IPS-18c (cell line): Measurements from ENCODE around the gene RPRD2.

ENCODE experiments used
- H3K4me3 ChIP-seq: 2 replicates; pipeline ENCODE4 v1.7.0; 2013; ENCODE audit warnings: low read depth, mild to moderate bottlenecking, low read length, moderate library complexity; ENCODE audit not compliant: insufficient read depth
- H3K9me3 ChIP-seq: one replicate; pipeline ENCODE4 v1.6.1; 2013; ENCODE audit warnings: mild to moderate bottlenecking, low read length, moderate library complexity; ENCODE audit not compliant: control insufficient read depth, insufficient read depth

RPRD2 gene

DNA sequence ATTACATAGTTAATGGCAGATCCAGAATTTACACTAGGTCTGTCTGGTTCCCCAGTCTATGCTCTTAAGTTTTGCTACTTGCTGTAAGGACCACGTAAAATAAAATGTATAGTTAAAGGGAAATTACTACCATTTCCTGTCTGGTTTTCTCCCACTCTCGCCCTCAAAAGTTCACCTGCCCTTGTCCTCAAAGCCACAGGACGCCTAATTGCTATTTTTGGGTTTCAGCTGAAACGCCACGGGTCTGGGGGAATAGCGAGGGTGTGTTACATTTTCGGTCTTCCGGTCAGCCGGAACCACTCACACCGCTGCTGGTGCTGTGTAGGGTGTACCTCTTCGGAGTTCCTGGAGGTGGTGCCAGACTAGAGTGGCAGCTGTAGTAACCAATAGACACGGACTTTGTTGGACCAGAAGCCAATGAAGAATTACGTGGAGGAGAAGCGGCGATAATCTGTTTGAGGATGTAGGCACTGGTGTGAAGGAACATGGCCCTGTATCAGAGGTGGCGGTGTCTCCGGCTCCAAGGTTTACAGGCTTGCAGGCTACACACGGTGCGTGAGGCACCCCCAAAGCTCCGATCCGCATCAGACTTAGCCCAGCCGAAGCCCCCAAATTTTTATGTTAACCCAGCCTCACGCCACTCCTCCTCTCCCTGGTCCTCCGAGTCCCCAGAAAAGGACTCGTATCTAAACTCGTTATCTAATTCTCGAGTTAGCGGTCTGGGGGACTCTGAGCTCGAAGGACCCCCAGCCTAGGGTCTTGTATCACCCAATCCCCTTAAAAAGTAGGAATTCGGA lies 123.2 kb downstream of the RPRD2 start, which contains the start of gene TARS2:
TSS of gene TARS2 (plus strand) at position 454 of the 797 bp plus-strand sequence. CDS start at position 486, 32 bp downstream.
- H3K4me3 ChIP-seq = peak within 1 kb of the TSS; percentile 72
- H3K9me3 ChIP-seq = no peaks in the 10 kb centered on the region

DNA sequence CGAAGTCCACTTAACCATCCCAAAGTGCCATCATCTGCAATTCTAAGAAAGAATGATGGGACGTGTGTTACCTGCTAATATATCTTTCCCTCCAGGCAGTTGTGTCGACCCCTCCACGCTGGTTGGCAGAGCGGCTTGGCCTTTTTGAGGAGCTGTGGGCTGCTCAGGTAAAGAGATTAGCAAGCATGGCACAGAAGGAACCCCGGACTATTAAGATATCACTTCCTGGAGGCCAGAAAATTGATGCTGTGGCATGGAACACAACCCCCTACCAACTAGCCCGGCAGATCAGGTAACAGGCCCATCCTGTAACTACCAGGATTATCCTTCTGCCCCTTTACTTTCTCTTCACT lies 123.8 kb downstream of the RPRD2 start:
- H3K9me3 ChIP-seq = no peaks in the 10 kb centered on the region
- peak overlapping the region; percentile 72 for H3K4me3 ChIP-seq

DNA sequence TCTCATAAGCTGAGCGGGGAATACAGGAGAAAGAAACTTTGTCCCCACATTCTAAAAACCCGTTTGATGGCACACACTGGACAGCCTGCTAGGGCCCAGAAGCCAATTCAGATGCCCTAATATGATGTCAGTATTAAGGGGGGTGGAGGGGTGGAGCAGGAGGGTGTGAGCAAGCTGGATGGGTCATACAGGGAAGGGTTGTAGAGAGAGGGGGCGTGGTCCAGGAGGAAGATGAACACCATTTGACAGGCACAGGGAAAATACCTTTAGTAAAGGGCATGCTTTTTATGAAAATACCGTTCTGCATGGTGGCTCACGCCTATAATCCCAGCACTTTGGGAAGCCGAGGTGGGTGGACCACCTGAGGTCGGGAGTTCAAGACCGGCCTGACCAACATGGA lies 129.2 kb downstream of the RPRD2 start:
- H3K4me3 ChIP-seq = no peak overlapping the region
- no peaks in the 10 kb centered on the region for H3K9me3 ChIP-seq

DNA sequence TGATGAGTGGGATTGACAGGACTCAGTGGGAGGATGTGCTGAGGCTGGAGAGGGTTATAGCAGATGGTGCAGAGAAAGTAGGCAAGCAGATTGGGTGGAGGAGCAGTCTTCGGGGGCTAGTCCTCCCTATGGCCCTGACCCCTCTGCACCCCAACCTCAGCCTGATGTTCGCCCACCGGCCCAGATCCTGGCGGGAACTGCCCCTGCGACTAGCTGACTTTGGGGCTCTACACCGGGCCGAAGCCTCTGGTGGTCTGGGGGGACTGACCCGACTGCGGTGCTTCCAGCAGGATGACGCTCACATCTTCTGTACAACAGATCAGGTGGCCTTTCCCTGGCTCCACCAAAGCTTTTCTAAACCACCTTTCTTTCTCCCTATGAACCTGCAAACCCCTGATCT lies 134.4 kb downstream of the RPRD2 start:
- Histone ChIP-seq H3K4me3 (no peak overlapping the region), H3K9me3 (no peaks in the 10 kb centered on the region)

DNA sequence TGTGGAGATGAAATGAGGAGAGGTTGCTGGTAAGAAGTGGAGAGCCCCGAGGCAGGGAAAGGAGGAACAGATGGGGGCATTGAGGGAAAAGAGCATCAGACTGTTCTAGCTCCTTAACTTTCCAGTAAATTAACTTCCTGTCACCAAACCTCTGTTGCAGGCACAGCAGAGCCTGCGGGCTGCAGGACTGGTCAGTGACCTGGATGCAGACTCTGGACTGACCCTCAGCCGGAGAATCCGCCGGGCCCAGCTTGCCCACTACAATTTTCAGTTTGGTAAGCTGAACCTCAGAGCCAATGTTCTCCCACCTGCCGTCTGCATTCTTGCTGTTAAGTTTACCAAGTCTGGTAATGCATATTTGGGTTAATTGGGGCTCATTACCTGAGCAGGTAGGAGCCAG lies 141.5 kb downstream of the RPRD2 start:
- no peak overlapping the region for H3K4me3 ChIP-seq

DNA sequence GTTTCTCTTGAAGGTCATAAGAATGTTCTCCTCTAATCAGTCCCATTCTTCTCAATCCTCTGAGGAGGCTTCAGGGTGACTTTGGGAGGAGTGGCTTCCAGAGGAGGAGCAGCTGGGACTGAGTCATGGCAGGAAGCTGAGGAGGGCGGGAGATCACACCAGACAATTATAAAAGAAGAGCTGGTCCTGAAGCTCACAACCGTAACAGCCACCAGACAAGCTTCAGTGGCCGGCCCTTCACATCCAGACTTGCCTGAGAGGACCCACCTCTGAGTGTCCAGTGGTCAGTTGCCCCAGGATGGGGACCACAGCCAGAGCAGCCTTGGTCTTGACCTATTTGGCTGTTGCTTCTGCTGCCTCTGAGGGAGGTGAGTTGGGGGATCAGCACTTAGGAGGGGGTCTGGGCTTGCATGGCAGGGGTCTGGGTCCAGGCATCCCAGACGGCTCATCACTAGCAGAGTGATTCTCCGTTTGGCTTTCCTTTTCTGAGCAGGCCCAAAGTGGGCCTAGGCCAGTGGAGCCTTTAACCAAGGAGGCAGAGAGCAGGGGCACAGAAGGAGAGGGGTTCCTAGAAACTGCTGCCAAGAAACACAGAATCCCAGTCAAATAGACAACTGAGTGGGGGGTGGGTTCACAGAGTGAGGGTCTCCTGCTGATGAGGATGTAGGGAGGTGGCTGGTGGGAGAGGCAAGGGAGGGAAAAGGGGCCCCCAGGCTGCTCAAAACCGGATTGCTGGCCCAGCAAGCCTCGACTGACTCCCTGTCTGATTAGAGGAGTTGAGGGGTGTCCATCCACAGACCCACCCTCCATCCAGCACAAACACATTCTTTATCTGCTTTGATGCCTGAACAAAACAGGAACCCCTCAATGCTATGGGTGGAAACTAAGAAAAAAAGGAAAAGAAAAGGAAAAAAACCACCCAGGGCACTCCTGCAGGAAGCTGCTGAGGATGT lies 144.2 kb downstream of the RPRD2 start, which contains the start of gene ECM1:
TSS of gene ECM1 (plus strand) at position 198 of the 953 bp plus-strand sequence. CDS start at position 299, 101 bp downstream.
- H3K9me3 ChIP-seq = no peaks in the 10 kb centered on the region
- no peak within 1 kb of the TSS for H3K4me3 ChIP-seq

More for the DNA sequence above, 141.5 kb downstream of the RPRD2 start:
- H3K9me3 ChIP-seq = no peaks in the 10 kb centered on the region

DNA sequence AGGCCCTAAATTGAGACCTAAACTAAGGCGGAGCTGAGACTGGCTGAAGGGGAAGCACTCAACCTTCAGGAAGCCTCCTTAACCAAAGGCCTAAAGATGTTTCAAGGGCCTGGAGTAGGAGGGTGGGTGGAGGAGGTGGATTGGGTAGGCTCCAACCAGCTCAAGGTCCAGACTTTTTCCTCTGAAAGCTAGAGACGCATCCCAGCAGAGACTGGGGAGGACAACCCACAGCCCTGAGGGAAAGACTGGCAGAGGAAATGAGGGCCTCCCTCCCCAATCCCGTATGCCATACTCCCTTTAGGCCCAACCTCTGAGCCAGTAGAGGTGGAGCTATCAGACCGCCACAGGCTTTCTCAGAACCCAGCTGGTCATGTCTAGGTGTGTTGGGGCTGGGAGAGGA lies 145.0 kb downstream of the RPRD2 start:
- H3K9me3 ChIP-seq = no peaks in the 10 kb centered on the region
- no peak overlapping the region for H3K4me3 ChIP-seq

DNA sequence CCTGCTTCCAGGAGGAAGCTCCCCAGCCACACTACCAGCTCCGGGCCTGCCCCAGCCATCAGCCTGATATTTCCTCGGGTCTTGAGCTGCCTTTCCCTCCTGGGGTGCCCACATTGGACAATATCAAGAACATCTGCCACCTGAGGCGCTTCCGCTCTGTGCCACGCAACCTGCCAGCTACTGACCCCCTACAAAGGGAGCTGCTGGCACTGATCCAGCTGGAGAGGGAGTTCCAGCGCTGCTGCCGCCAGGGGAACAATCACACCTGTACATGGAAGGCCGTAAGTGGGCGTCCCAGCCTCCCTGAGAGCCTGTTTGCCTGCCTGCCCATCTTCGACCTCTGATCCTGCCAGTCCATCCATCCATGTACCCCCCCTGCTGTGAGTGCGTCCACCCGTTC lies 147.6 kb downstream of the RPRD2 start:
- H3K9me3 ChIP-seq = no peaks in the 10 kb centered on the region
- no peak overlapping the region for H3K4me3 ChIP-seq

DNA sequence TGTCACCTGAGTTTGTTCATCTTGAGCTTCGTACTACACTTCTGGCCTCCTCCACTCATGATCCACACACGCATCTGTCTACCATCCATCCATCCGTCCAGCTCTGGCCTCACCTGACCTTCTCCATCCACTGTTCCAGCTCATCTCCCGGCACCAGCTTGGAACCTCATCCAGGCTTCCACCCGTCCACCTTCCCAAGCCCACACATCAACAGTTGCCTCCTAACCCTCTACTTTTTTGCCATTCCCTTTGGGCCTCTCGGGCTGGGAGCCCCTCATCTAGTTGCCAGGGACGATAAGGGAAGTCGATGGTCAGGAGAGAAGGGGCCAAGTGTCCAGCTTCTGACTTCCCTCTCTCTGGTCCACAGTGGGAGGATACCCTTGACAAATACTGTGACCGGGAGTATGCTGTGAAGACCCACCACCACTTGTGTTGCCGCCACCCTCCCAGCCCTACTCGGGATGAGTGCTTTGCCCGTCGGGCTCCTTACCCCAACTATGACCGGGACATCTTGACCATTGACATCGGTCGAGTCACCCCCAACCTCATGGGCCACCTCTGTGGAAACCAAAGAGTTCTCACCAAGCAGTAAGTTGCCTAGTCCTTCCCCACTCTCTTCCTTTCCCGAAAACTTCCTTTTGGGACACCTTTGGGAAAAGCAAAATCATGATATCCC lies 148.2 kb downstream of the RPRD2 start:
- H3K4me3 ChIP-seq = no peak overlapping the region
- no peaks in the 10 kb centered on the region for H3K9me3 ChIP-seq

DNA sequence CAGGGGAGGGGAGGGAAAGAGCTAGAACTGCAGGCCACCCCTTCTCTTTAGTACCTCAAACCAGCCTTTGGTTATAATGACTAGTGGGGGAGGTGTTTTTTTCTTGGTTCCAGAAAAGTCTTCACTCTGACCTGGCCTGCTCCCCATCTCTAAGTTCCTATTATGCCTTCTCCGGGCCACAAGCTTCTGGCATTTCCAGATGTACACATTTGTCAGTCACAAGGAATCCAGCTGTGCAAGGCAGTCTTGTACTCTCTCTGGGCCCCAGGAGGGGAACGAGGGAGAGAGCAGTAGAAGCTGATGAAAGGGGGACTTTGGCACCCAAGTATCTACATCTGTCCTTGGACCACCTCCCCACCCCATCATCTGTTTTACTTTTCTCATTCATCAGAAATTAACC lies 148.9 kb downstream of the RPRD2 start:
- no peaks in the 10 kb centered on the region for H3K9me3 ChIP-seq
- H3K4me3 ChIP-seq = no peak overlapping the region

DNA sequence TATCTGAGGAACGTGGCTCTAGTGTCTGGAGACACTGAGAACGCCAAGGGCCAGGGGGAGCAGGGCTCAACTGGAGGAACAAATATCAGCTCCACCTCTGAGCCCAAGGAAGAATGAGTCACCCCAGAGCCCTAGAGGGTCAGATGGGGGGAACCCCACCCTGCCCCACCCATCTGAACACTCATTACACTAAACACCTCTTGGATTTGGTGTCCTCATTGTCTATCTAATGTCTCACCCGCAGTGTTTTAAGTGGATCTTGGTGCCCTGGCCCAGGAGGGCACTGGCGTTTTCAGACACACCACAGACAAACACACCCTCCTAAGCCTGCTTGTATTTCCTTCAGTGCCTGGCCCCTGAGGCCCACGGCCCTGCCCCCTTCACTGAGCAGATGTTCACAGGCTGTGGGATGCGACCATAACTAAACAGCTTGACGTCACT lies 149.4 kb downstream of the RPRD2 start:
- H3K9me3 ChIP-seq = no peaks in the 10 kb centered on the region
- no peak overlapping the region for H3K4me3 ChIP-seq

DNA sequence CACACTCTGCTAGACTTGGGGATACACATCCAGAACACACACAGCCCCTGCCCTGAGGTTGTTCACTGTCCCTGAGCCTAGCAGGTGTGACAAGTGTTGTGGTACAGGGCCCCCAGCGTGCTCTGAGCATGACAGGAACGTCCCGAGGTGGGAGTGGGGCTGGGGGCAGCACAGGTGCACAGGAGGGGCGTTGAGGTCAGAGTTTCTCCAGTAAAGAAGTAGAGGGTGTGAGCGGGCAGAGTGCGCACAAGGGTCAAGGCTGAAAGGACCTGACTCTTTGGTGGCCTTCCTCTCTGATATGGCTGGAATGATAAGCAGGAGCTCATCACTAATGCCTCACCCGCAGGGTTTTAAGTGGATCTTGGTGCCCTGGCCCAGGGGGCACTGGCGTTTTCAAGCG lies 150.3 kb downstream of the RPRD2 start:
- Histone ChIP-seq H3K9me3 (no peaks in the 10 kb centered on the region), H3K4me3 (no peak overlapping the region)

DNA sequence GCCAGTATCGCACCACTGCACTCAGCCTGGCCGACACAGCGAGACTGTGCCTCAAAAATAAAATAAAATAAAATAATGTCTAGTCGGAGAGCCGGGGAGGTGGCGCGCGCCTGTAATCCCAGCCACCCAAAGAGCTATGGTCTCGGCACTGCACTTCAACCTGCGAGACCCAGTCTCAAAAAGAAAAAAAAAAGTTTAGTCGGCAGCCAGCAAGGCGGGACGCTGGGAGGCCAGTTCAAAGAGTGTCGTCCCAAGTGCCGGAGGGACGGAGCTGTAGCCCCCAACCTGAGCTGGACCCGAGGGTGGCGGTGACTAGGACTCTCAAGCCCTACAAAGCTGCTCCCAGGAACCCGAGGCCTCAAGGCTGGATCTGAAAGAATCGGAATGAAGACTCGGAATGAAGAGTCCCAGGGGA lies 151.0 kb downstream of the RPRD2 start:
- H3K4me3 ChIP-seq = peak overlapping the region; percentile 54
- no peaks in the 10 kb centered on the region for H3K9me3 ChIP-seq

DNA sequence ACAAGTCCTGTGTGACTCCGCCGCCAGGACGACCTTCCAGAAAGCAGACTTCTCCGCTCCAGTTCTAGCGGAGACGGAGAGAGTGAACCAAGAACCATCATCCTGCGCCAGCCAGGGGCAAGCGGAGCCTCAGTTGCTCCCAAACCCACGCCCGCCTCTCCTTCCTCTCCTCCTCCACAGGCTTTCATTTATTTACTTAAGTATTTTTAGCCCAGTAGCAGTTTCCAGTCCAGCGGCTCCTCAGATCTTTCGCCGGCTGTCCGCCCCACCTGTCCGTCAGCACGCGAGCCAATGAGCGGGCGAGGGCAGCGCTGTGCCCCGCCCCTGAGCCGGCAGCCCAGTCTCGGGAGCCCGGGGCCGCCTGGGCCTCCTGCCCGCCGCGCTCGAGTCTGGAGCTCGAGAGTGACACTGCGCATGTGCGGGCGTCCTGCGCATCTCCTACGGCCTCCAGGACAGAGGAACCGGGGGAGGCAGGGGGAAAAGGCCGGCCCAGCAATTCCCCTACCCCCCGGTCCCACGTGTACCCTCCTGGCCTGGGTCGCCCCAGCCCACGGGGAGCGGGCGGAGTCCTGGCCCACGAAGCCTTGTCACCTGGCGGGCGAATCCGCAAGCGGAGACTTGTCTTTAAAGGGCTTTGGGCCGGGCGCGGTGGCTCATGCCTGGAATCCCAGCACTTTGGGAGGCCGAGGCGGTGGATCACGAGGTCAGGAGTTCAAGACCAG lies 151.5 kb downstream of the RPRD2 start, which contains the start of gene FALEC:
TSS of gene FALEC (plus strand) at position 425 of the 722 bp plus-strand sequence.
- Histone ChIP-seq H3K9me3 (no peaks in the 10 kb centered on the region), H3K4me3 (peak within 1 kb of the TSS; percentile 54)

DNA sequence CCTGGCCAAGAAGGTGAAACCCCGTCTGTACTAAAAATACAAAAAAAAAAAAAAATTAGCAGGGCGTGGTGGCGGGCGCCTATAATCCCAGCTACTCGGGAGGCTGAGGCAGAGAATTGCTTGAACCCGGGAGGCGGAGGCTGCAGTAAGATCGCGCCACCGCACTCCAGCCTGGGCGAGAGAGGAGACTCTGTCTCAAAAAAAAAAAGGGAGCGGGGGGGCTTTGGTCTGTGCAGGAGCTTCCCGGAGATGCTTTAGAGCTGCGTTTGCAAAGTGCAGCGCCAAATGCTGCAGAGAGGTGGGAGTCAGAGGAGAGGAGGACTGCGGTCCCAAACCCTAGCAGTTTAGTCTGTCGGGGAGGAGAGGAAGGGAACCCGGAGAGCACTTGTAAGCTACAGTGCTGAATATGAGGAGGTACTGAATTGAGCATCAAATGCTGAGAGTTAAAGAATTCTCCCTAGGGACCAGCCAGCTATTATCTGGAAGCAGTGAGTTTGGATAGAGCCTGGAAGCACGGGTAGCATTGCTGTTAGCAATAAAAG lies 152.2 kb downstream of the RPRD2 start:
- H3K4me3 ChIP-seq = peak overlapping the region; percentile 54; the same call in 1 of the 2 replicates
- no peaks in the 10 kb centered on the region for H3K9me3 ChIP-seq

DNA sequence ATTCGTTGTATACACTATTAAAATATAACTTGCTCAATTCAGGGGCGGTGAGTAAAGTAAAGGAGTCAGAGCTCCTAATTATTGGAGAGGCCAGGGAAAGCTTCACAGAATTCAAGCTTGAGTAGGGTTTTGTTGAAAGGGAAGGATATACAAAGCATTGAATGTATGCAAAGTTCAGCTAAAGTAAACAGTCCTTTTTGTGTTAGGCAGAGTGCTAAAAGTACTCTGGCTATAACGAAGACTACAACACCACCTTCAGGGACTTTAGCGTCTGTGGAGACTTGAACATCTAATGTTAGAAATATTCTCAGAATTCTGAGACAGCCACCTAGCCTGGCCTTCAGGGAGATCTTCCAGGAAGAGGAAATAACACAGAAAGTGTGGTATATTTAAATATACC lies 152.7 kb downstream of the RPRD2 start:
- H3K4me3 ChIP-seq = peak overlapping the region; percentile 54; the same call in 1 of the 2 replicates

More for the DNA sequence above, 152.7 kb downstream of the RPRD2 start:
- no peaks in the 10 kb centered on the region for H3K9me3 ChIP-seq
